SK-N-SH (cell line): Measurements from ENCODE around the gene ANK2. TPM values are rescaled to one million over a fixed set of nuclear protein-coding genes. Genes with fewer than 3 reads are reported as not detected.

Experiments
- CTCF ChIA-PET: fragments of 300-600, 350-600 bp; formaldehyde crosslinking; extraction: SDS; loops from one replicate; lab custom pipeline; 2021; lab: Yijun Ruan, JAX
- POLR2A ChIA-PET: fragments of 350-600 bp; sonication (Branson Sonifier 250); formaldehyde crosslinking; extraction: SDS; loops from one replicate; lab custom pipeline; 2020; ENCODE audit warnings: antibody characterized with exemption, inconsistent platforms; lab: Yijun Ruan, JAX
- DNase-seq: peaks from one replicate; pipeline ENCODE4 v3.0.0; 2012
- H2AFZ ChIP-seq: fragments of 200-600 bp; sonication (generic); 2 replicates; pipeline ENCODE4 v1.8.1; 2016; ENCODE audit warnings: antibody characterized with exemption, mild to moderate bottlenecking, low read depth
- H3F3A ChIP-seq: fragments of 200-600 bp; sonication (generic); replicated peaks from 2 replicates; pipeline ENCODE3; 2016; ENCODE audit warnings: antibody characterized with exemption, mild to moderate bottlenecking; ENCODE audit not compliant: insufficient read depth
- H3K27ac ChIP-seq, 2 experiments: fragments of 200-500 bp in 1 of 2; fragments of 200-600 bp in 1 of 2; sonication (Bioruptor generic) in 1 of 2; sonication (generic), shearing (Covaris generic) in 1 of 2; 2 replicates each; pipeline versions ENCODE4 v1.5.1 to v1.6.1; 2014 to 2016; ENCODE audit warnings: low read depth in 2 of 2, inconsistent platforms in 1 of 2, low read length in 1 of 2, mild to moderate bottlenecking in 1 of 2, mixed read lengths in 1 of 2
- H3K27me3 ChIP-seq: fragments of 200-600 bp; sonication (generic), shearing (Covaris generic); 2 replicates; pipeline ENCODE4 v1.6.1; 2016; ENCODE audit warnings: mixed run types; ENCODE audit not compliant: insufficient read depth
- H3K36me3 ChIP-seq, 2 experiments: fragments of 200-500 bp in 1 of 2; fragments of 200-600 bp in 1 of 2; sonication (Bioruptor generic) in 1 of 2; sonication (generic) in 1 of 2; replicated peaks in 1 of 2; 2 replicates each; pipeline versions ENCODE3 to v1.5.1; 2014 to 2016; ENCODE audit warnings: low read length in 1 of 2, mild to moderate bottlenecking in 1 of 2; ENCODE audit not compliant: insufficient read depth in 2 of 2, control insufficient read depth in 1 of 2
- H3K4me1 ChIP-seq, 2 experiments: fragments of 200-500 bp in 1 of 2; fragments of 200-600 bp in 1 of 2; sonication (Bioruptor generic) in 1 of 2; sonication (generic), shearing (Covaris generic) in 1 of 2; 2 replicates each; pipeline versions ENCODE4 v1.5.1 to v1.6.1; 2014 to 2016; ENCODE audit warnings: low read depth in 1 of 2, low read length in 1 of 2, mixed run types in 1 of 2; ENCODE audit not compliant: insufficient read depth in 2 of 2, control insufficient read depth in 1 of 2
- H3K4me2 ChIP-seq: fragments of 200-600 bp; sonication (generic), shearing (Covaris generic); 2 replicates; pipeline ENCODE4 v1.6.1; 2017; ENCODE audit warnings: mixed run types
- H3K4me3 ChIP-seq, 2 experiments: fragments of 200-500 bp in 1 of 2; fragments of 200-600 bp in 1 of 2; sonication (Bioruptor generic) in 1 of 2; sonication (generic), shearing (Covaris generic) in 1 of 2; 2 replicates each; pipeline versions ENCODE4 v1.5.1 to v1.8.1; 2014 to 2016; ENCODE audit warnings: low read depth in 2 of 2, inconsistent platforms in 1 of 2, low read length in 1 of 2, mild to moderate bottlenecking in 1 of 2, mixed read lengths in 1 of 2, moderate library complexity in 1 of 2
- H3K79me2 ChIP-seq: fragments of 200-600 bp; sonication (generic); 2 replicates; pipeline ENCODE4 v1.8.1; 2017; ENCODE audit warnings: mild to moderate bottlenecking; ENCODE audit not compliant: insufficient read depth
- H3K9ac ChIP-seq: fragments of 200-600 bp; sonication (generic); 2 replicates; pipeline ENCODE4 v1.6.1; 2017; ENCODE audit warnings: mixed run types
- H3K9me2 ChIP-seq: fragments of 200-600 bp; sonication (generic); 2 replicates; pipeline ENCODE4 v1.6.1; 2017; ENCODE audit warnings: mixed run types
- H3K9me3 ChIP-seq: fragments of 200-600 bp; sonication (generic); 2 replicates; pipeline ENCODE4 v1.6.1; 2017; ENCODE audit warnings: mixed run types, mild to moderate bottlenecking, moderate library complexity
- H4K20me1 ChIP-seq: fragments of 200-600 bp; sonication (generic); 2 replicates; pipeline ENCODE4 v1.6.1; 2017; ENCODE audit warnings: mild to moderate bottlenecking, mixed run types; ENCODE audit not compliant: insufficient read depth
- ELF1 ChIP-seq: IDR thresholded peaks from 2 replicates; pipeline ENCODE4 v1.4.0; 2012
- EP300 ChIP-seq, 2 experiments: IDR thresholded peaks; 2 replicates each; pipeline versions ENCODE4 v1.4.0 to v1.6.1; 2012; ENCODE audit warnings: borderline replicate concordance in 1 of 2, low read depth in 1 of 2, low read length in 1 of 2
- FOSL2 ChIP-seq: IDR thresholded peaks from 2 replicates; pipeline ENCODE4 v1.4.0; 2012; ENCODE audit warnings: low read depth, mild to moderate bottlenecking, moderate library complexity, borderline replicate concordance
- FOXM1 ChIP-seq: IDR thresholded peaks from 2 replicates; pipeline ENCODE4 v1.4.0; 2012; ENCODE audit warnings: low read depth, mild to moderate bottlenecking
- JUND ChIP-seq: IDR thresholded peaks from 2 replicates; pipeline ENCODE4 v1.4.0; 2012
- NFIC ChIP-seq: IDR thresholded peaks from 2 replicates; pipeline ENCODE4 v1.4.0; 2012; ENCODE audit warnings: borderline replicate concordance
- RFX5 ChIP-seq: IDR thresholded peaks from 2 replicates; pipeline ENCODE4 v1.6.1; 2012; ENCODE audit warnings: mild to moderate bottlenecking, improper control_type of control experiment, low read length
- TCF12 ChIP-seq: IDR thresholded peaks from 2 replicates; pipeline ENCODE4 v1.4.0; 2012
- WGBS: methylation state at CpG from one replicate; pipeline ENCODE4 v1.1.6; 2017; ENCODE audit warnings: low lambda C conversion rate; 5-methylcytosine and 5-hydroxymethylcytosine counted together
- polyA plus RNA-seq, 3 experiments: library from polyadenylated mRNA; depleted of rRNA; stranded (reverse); fragments of >200 nt; gene quantifications; 2 replicates each; pipeline ENCODE4 v1.2.3, GENCODE V29; 2012

ANK2 gene
- polyA plus RNA-seq, 1 of the 3 experiments (the other 2 are of a cell fraction), result 0.69 TPM

DNA sequence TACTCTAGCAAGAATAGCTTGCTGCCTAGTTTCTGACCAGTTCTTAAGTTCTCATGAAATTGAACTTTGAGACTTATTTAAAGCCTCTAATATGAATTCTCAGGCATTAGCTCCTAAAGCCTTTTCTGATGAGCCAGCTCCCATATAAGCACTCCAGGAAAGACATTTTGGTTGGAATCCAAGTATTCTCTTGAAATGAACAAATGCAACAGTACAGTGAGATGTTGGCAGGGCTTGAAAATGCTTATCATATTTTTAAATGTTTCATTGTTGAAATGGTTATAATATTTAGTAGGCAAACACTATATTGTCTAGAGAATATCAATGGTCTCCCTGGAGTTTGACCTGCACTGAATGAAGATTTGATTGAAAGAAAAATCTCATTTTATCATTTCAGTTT, 240.3 kb downstream of the ANK2 start:
- no peaks in the 10 kb centered on the region for H4K20me1 ChIP-seq
- no peak overlapping the region for H3K27ac ChIP-seq
- no peak overlapping the region for H3K4me3 ChIP-seq
- DNase-seq, result no peak
- H3K36me3 ChIP-seq, result peaks cover 0 to 5% of the 10 kb centered on the region in 2 experiments
- TF ChIP-seq NFIC, result peak; percentile 20; the same call in 1 of the 2 replicates
- no peak for TF ChIP-seq ELF1
- H3K9ac ChIP-seq, result no peak overlapping the region
- no peaks in the 10 kb centered on the region for H3K27me3 ChIP-seq
- H3K4me1 ChIP-seq, result no peaks in the 10 kb centered on the region
- no peaks in the 10 kb centered on the region for H3K9me3 ChIP-seq
- CTCF ChIA-PET, result interaction anchor here (0.8 to 1.0 kb wide), 3 partner anchors 12 to 14 kb away, joined by 3 to 4 read pairs (median 3); no protein-coding TSS in a partner anchor
- no peak overlapping the region for H3K4me2 ChIP-seq
- no peak overlapping the region for H2AFZ ChIP-seq
- POLR2A ChIA-PET, result no interaction called here
- no peaks in the 10 kb centered on the region for H3K79me2 ChIP-seq
- no peaks in the 10 kb centered on the region for H3F3A ChIP-seq
- no peaks in the 10 kb centered on the region for H3K9me2 ChIP-seq

DNA sequence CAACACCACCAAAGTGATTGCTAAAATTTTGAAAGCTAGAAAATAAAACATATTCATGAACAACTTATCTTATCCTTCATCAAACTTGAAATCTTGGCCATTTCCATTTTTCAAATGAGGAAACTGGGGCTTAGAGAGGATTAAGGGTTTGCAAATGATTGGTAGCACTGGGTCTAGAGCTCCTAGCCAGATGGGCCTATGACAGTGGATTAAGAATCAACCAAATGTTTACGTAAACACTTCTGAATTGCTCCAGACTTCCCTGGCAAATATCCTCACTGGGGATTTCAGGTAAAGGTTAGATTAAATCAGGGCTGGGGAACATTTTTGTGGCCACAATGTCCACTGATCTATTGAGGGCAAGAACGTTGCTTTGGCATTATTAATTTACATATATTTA, 241.2 kb downstream of the ANK2 start:
- no peak for DNase-seq
- H4K20me1 ChIP-seq, result no peaks in the 10 kb centered on the region
- no peak overlapping the region for H3K4me3 ChIP-seq
- no peaks in the 10 kb centered on the region for H3K4me1 ChIP-seq
- H3K9ac ChIP-seq, result no peak overlapping the region
- TF ChIP-seq FOXM1, result no peak
- no peak for TF ChIP-seq TCF12
- TF ChIP-seq RFX5, result no peak
- H3K4me2 ChIP-seq, result no peak overlapping the region
- ChIA-PET POLR2A (no interaction called here), CTCF (interaction anchor here (1.0 kb wide), 1 partner anchor 13 kb away, joined by 3 read pairs; no protein-coding TSS in a partner anchor)
- no peak overlapping the region for H3K27ac ChIP-seq
- H3K79me2 ChIP-seq, result no peaks in the 10 kb centered on the region
- H2AFZ ChIP-seq, result no peak overlapping the region
- H3F3A ChIP-seq, result no peaks in the 10 kb centered on the region
- H3K9me3 ChIP-seq, result no peaks in the 10 kb centered on the region
- WGBS, result 48% methylated on average over 2 of the region's 2 CpGs
- peaks cover 0 to 8% of the 10 kb centered on the region in 2 experiments for H3K36me3 ChIP-seq
- no peaks in the 10 kb centered on the region for H3K27me3 ChIP-seq
- no peaks in the 10 kb centered on the region for H3K9me2 ChIP-seq

DNA sequence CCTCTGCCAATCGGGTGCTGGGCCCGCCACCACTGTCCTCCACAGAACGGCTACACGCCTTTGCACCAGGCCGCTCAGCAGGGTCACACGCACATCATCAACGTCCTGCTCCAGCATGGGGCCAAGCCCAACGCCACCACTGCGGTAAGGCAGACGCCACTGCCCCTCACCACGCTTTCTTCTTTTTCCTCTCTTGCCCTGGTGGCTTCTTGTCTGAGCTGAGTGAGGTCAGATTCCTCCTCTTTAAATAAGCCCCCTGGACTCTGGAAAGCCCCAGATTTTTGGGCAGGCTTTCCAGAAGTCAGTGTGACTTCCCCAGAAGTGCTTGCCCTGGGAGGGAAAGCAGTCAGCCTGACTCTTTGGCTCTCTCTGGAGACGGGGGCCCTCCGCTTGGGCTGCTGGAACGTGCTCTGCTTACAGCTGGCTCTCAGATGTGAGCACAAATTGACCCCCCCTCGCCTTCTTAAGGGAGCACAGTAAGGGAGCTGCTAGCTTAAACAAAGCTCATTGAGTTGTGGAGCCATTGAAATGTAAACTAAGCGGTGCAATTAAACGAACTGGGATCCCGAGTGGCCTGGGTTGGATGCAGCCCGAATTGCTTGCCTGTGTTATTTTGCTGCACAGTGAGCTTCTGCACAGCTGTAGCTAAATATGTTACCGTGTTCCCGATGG, 243.1 kb downstream of the ANK2 start:
- TF ChIP-seq FOSL2 (no peak), JUND (no peak), EP300 (IDR thresholded peaks at IDR 0.05; ENCODE audit: borderline replicate concordance in 1 of 2, low read depth in 1 of 2, low read length in 1 of 2) (no peak), TCF12 (no peak)
- no peak overlapping the region for H3K4me3 ChIP-seq
- H3F3A ChIP-seq, result no peaks in the 10 kb centered on the region
- no peaks in the 10 kb centered on the region for H4K20me1 ChIP-seq
- H3K36me3 ChIP-seq, result peaks cover 0 to 8% of the 10 kb centered on the region in 2 experiments
- H3K9ac ChIP-seq, result no peak overlapping the region
- H3K9me3 ChIP-seq, result no peaks in the 10 kb centered on the region
- ChIA-PET CTCF (interaction anchor here (1.4 kb wide), 1 partner anchor 11 kb away, joined by 3 read pairs; no protein-coding TSS in a partner anchor), POLR2A (no interaction called here)
- 91% methylated on average over 17 of the region's 21 CpGs for WGBS
- no peaks in the 10 kb centered on the region for H3K79me2 ChIP-seq
- H3K4me2 ChIP-seq, result no peak overlapping the region
- H3K27ac ChIP-seq, result no peak overlapping the region
- H2AFZ ChIP-seq, result no peak overlapping the region
- DNase-seq, result no peak
- H3K4me1 ChIP-seq, result no peaks in the 10 kb centered on the region
- no peaks in the 10 kb centered on the region for H3K9me2 ChIP-seq
- no peaks in the 10 kb centered on the region for H3K27me3 ChIP-seq
